ENCODE results near the gene OR5L2.
"Not testable (repeated sequence)": the region's sequence is repeated elsewhere in the genome, so short reads cannot be mapped to it uniquely, and the experiment has no call there.

OR5L2 gene

GRCh38 chr11:55826919-55827318, at the start of gene OR5L2:
OR5L2 (plus strand) TSS chr11:55827219; CDS start chr11:55827219, 0 bp downstream.
- DNase-seq (ENCODE audit: low spot score), result no peak

GRCh38 chr11:55791606-55792005, 35.4 kb upstream of the OR5L2 start:
- DNase-seq (ENCODE audit: low spot score), result no peak

- no peak for DNase-seq (ENCODE audit: low spot score)
Measured at GRCh38 chr11:55793321-55793720, 33.7 kb upstream of the OR5L2 start.

- DNase-seq (ENCODE audit: low spot score), result no peak
Measured at GRCh38 chr11:55795256-55795655, 31.8 kb upstream of the OR5L2 start, which contains the start of gene OR5D14. OR5D14 (plus strand) TSS chr11:55795556; CDS start chr11:55795556, 0 bp downstream.

- no peak for DNase-seq (ENCODE audit: low spot score)
Measured at GRCh38 chr11:55806248-55806647, 20.8 kb upstream of the OR5L2 start.

- DNase-seq (ENCODE audit: low spot score), result no peak
Measured at GRCh38 chr11:55811067-55811466, 16.0 kb upstream of the OR5L2 start, which contains the start of gene OR5L1. OR5L1 (plus strand) TSS chr11:55811367; CDS start chr11:55811467, 100 bp downstream.

GRCh38 chr11:55819330-55819729, 7.7 kb upstream of the OR5L2 start, which contains the start of gene OR5D18:
OR5D18 (plus strand) TSS chr11:55819630; CDS start chr11:55819630, 0 bp downstream.
- no peak for DNase-seq (ENCODE audit: low spot score)

GRCh38 chr11:55838452-55838851, 11.4 kb downstream of the OR5L2 start, which contains the start of gene OR5D16:
OR5D16 (plus strand) TSS chr11:55838752; CDS start chr11:55838752, 0 bp downstream.
- no peak for DNase-seq (ENCODE audit: low spot score)

GRCh38 chr11:55847453-55847852, 20.4 kb downstream of the OR5L2 start:
- no peak for DNase-seq (ENCODE audit: low spot score)

- DNase-seq (ENCODE audit: low spot score), result no peak
Measured at GRCh38 chr11:55849037-55849436, 22.0 kb downstream of the OR5L2 start.

GRCh38 chr11:55852141-55852540, 25.1 kb downstream of the OR5L2 start:
- DNase-seq (ENCODE audit: low spot score), result no peak

GRCh38 chr11:55854704-55855103, 27.7 kb downstream of the OR5L2 start:
- no peak for DNase-seq (ENCODE audit: low spot score)

GRCh38 chr11:55867354-55867753, 40.3 kb downstream of the OR5L2 start:
- DNase-seq (ENCODE audit: low spot score), result not testable (repeated sequence)

GRCh38 chr11:55872731-55873130, 45.7 kb downstream of the OR5L2 start:
- not testable (repeated sequence) for DNase-seq (ENCODE audit: low spot score)

- DNase-seq (ENCODE audit: low spot score), result not testable (repeated sequence)
Measured at GRCh38 chr11:55873146-55873545, 46.1 kb downstream of the OR5L2 start.
